ENCODE results near the gene PFN1.

DNA sequence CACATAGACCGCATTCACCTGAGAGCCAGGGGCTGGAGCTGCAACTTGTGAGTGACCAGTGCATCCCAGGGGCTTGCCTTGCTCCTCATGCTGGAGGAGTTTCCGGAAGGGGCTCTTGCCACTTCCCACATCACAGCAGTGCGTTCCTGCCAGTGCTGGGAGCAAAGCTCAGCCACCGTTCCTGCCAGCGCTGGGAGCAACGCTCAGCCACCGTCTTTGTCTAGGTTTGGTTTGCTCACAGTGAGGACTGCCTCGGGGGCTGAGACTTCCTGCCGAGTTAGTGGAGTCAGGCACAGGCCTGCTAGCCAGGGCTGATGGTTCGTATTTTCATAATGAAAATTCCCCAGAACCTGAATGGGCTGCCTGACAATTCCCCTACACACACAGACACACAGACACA, 40.0 kb downstream of the PFN1 start:
- TF ChIP-seq EZH2phosphoT487 (IDR thresholded peaks at IDR 0.05; ENCODE audit: insufficient read depth, low read depth) (no peak), EZH2 (IDR thresholded peaks at IDR 0.05; ENCODE audit: insufficient read depth, poor library complexity, severe bottlenecking) (no peak)
